Measurements from ENCODE around the gene COL25A1. TPM values are rescaled to one million over a fixed set of nuclear protein-coding genes. Genes with fewer than 3 reads are reported as not detected.

COL25A1 gene
- total RNA-seq, 1 experiment from 2014 or later: not detected

DNA sequence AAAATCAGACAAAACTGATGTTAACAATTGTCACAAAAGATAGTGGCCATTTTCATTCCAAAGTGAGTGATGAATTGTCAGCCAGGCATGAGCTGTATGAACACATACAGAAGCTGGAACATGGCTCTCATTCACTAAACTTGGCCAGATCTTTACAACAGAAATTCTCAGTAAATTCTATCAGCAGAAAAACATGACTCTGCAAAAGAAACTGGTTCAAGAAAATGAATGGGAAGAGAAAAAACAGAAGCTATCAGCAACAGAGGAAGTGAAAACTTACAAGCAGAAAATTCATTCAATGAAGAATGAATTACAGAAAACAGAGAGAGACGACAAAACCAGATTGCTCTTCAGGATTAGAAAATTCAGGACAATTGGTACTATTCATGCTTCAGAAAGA, 249.6 kb downstream of the COL25A1 start:
- Mint-ChIP-seq H3K9me3 (ENCODE audit: low read depth, unreplicated experiment) (no peaks in the 10 kb centered on the region), H3K4me3 (ENCODE audit: low read depth, unreplicated experiment) (no peak overlapping the region), H3K36me3 (ENCODE audit: insufficient read depth, unreplicated experiment) (no peaks in the 10 kb centered on the region), H3K4me1 (ENCODE audit: low read depth, unreplicated experiment) (no peaks in the 10 kb centered on the region), H3K27me3 (ENCODE audit: unreplicated experiment) (no peaks in the 10 kb centered on the region), H3K27ac (ENCODE audit: unreplicated experiment) (no peak overlapping the region)
- no TSS peak for BruUV-seq (replicated peaks)
- no peak for DNase-seq
- TF ChIP-seq, protein P1, sequence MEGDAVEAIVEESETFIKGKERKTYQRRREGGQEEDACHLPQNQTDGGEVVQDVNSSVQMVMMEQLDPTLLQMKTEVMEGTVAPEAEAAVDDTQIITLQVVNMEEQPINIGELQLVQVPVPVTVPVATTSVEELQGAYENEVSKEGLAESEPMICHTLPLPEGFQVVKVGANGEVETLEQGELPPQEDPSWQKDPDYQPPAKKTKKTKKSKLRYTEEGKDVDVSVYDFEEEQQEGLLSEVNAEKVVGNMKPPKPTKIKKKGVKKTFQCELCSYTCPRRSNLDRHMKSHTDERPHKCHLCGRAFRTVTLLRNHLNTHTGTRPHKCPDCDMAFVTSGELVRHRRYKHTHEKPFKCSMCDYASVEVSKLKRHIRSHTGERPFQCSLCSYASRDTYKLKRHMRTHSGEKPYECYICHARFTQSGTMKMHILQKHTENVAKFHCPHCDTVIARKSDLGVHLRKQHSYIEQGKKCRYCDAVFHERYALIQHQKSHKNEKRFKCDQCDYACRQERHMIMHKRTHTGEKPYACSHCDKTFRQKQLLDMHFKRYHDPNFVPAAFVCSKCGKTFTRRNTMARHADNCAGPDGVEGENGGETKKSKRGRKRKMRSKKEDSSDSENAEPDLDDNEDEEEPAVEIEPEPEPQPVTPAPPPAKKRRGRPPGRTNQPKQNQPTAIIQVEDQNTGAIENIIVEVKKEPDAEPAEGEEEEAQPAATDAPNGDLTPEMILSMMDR (IDR thresholded peaks at IDR 0.05; ENCODE audit: unreplicated experiment): no peak
- intact Hi-C loops (cut with micrococcal nuclease; ENCODE audit: unreplicated experiment): no loop called here
- CTCF ChIA-PET: no interaction called here

DNA sequence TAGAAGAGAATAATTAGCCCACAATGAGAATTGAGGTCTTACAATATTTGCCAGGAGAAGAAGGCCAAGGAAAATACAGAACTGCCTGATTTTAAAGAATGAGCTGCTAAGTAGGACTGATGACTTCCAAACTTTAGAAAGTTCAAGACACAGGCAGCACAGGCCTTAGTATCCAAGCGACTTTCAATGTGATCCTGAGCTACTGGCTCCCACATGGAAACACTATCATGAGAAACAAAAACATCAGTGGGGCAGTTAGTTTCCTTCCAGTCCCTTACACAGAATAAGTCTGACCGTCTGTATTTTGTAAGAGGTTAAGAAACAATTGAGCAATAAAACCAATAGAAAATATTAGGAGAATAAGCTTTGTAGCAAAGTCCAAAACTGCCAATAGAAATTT, 251.4 kb downstream of the COL25A1 start:
- H3K27me3 Mint-ChIP-seq (ENCODE audit: unreplicated experiment): no peaks in the 10 kb centered on the region
- H3K4me3 Mint-ChIP-seq (ENCODE audit: low read depth, unreplicated experiment): no peak overlapping the region
- CTCF ChIA-PET: interaction anchor here (0.6 kb wide), 1 partner anchor 12 kb away, joined by 7 read pairs; no protein-coding TSS in a partner anchor
- no peak for DNase-seq
- no peak overlapping the region for H3K27ac Mint-ChIP-seq (ENCODE audit: unreplicated experiment)
- no peaks in the 10 kb centered on the region for H3K9me3 Mint-ChIP-seq (ENCODE audit: low read depth, unreplicated experiment)
- no peaks in the 10 kb centered on the region for H3K4me1 Mint-ChIP-seq (ENCODE audit: low read depth, unreplicated experiment)
- no TSS peak for BruUV-seq (replicated peaks)
- no peaks in the 10 kb centered on the region for H3K36me3 Mint-ChIP-seq (ENCODE audit: insufficient read depth, unreplicated experiment)
- TF ChIP-seq, protein P1 (IDR thresholded peaks at IDR 0.05; ENCODE audit: unreplicated experiment): no peak
- intact Hi-C loops (cut with micrococcal nuclease; ENCODE audit: unreplicated experiment): no loop called here

DNA sequence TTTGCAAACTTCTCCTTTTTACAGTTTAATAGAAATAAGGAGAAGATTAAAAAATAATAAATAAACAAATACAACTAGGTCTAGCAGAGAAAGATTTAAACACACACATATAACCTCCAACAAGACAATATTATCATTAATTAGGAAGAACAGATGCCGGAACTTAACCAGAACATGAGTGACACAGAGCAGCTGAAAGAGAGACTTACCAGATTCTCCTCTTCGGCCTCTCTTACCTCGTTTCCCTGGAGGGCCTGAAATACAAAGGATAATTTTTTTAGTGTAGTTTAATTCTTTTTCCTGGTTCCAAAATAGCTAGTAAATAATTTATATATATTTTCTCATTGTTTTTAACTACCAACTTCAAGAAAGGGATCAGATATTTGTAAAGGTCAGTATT, 252.5 kb downstream of the COL25A1 start:
- Mint-ChIP-seq H3K4me1 (ENCODE audit: low read depth, unreplicated experiment) (no peaks in the 10 kb centered on the region), H3K36me3 (ENCODE audit: insufficient read depth, unreplicated experiment) (no peaks in the 10 kb centered on the region), H3K27me3 (ENCODE audit: unreplicated experiment) (no peaks in the 10 kb centered on the region), H3K9me3 (ENCODE audit: low read depth, unreplicated experiment) (no peaks in the 10 kb centered on the region), H3K4me3 (ENCODE audit: low read depth, unreplicated experiment) (no peak overlapping the region), H3K27ac (ENCODE audit: unreplicated experiment) (no peak overlapping the region)
- CTCF ChIA-PET: no interaction called here
- intact Hi-C loops (cut with micrococcal nuclease; ENCODE audit: unreplicated experiment): no loop called here
- DNase-seq: no peak
- BruUV-seq (replicated peaks): no TSS peak
- TF ChIP-seq, protein P1 (IDR thresholded peaks at IDR 0.05; ENCODE audit: unreplicated experiment): no peak

DNA sequence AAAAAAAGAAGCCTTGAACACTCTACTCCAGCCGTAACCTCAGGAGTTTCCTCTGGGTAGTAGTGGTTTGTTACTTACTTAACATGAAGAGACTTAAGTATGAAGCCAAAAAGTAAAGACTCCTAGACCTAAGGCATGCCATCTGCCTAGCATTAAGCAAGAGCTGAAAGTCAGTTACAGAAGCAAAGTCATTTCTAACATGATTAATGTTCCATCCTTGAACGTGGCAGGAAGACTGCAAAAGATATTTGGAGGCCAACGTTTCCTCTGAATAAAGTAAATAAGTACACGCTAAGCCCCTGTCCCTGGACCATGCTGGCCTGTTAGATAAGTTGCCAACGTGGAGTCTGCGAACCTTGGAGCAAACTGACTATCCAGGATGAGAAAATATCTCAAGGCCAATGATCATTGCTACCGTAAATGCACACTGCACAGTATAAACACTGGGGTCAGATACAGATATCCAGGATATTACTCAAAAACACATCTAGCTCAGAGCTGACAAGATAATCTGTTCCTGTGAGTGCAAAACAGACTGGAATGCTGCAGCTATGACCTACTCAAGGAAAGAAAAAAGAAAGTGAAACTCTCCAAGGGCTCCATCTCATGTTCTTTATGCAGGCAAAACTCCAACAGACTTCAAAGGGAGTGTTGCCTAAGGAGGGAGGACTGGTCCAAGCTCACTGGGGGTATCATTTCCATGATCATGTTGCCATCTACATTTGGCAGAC, 255.8 kb downstream of the COL25A1 start:
- Mint-ChIP-seq H3K4me1 (ENCODE audit: low read depth, unreplicated experiment) (no peaks in the 10 kb centered on the region), H3K27ac (ENCODE audit: unreplicated experiment) (no peak overlapping the region), H3K9me3 (ENCODE audit: low read depth, unreplicated experiment) (no peaks in the 10 kb centered on the region), H3K27me3 (ENCODE audit: unreplicated experiment) (no peaks in the 10 kb centered on the region), H3K36me3 (ENCODE audit: insufficient read depth, unreplicated experiment) (no peaks in the 10 kb centered on the region), H3K4me3 (ENCODE audit: low read depth, unreplicated experiment) (no peak overlapping the region)
- CTCF ChIA-PET: no interaction called here
- no TSS peak for BruUV-seq (replicated peaks)
- TF ChIP-seq, protein P1 (IDR thresholded peaks at IDR 0.05; ENCODE audit: unreplicated experiment): no peak
- DNase-seq: no peak
- intact Hi-C loops (cut with micrococcal nuclease; ENCODE audit: unreplicated experiment): no loop called here
